HG02970 (cell line): ENCODE data around the gene ARRB1.
"Not testable (repeated sequence)": the region's sequence is repeated elsewhere in the genome, so short reads cannot be mapped to it uniquely, and the experiment has no call there.

Source experiments
- ATAC-seq: cut with Tn5 transposase; IDR thresholded peaks from one replicate; pipeline ENCODE4 v1.9.1; 2021; ENCODE audit warnings: mild to moderate bottlenecking, moderate library complexity, moderate number of reproducible peaks; ENCODE audit not compliant: unreplicated experiment, low FRiP score

ARRB1 gene

GRCh38 chr11:75277991-75278790, 73.3 kb downstream of the ARRB1 start:
- ATAC-seq: no peak

- ATAC-seq: no peak
Observed at GRCh38 chr11:75277211-75277805, 74.2 kb downstream of the ARRB1 start.

- no peak for ATAC-seq
Observed at GRCh38 chr11:75276686-75277085, 74.8 kb downstream of the ARRB1 start.

GRCh38 chr11:75276186-75276585, 75.3 kb downstream of the ARRB1 start:
- no peak for ATAC-seq

- no peak for ATAC-seq
Observed at GRCh38 chr11:75275581-75275980, 75.9 kb downstream of the ARRB1 start.

- not testable (repeated sequence) for ATAC-seq
Observed at GRCh38 chr11:75274716-75275115, 76.7 kb downstream of the ARRB1 start.

- ATAC-seq: no peak
Observed at GRCh38 chr11:75273411-75274391, 77.8 kb downstream of the ARRB1 start.

GRCh38 chr11:75272821-75273301, 78.6 kb downstream of the ARRB1 start:
- no peak for ATAC-seq

GRCh38 chr11:75272391-75272790, 79.1 kb downstream of the ARRB1 start:
- ATAC-seq: no peak

GRCh38 chr11:75271730-75272129, 79.7 kb downstream of the ARRB1 start:
- no peak for ATAC-seq

- ATAC-seq: no peak
Observed at GRCh38 chr11:75270896-75271418, 80.5 kb downstream of the ARRB1 start.

- ATAC-seq: no peak
Observed at GRCh38 chr11:75269896-75270295, 81.6 kb downstream of the ARRB1 start.

- ATAC-seq: no peak
Observed at GRCh38 chr11:75269367-75269660, 82.1 kb downstream of the ARRB1 start.

- ATAC-seq: no peak
Observed at GRCh38 chr11:75268626-75269366, 82.7 kb downstream of the ARRB1 start.

- ATAC-seq: no peak
Observed at GRCh38 chr11:75267171-75267970, 84.1 kb downstream of the ARRB1 start.

GRCh38 chr11:75265851-75266531, 85.5 kb downstream of the ARRB1 start:
- no peak for ATAC-seq

GRCh38 chr11:75264971-75265370, 86.5 kb downstream of the ARRB1 start:
- ATAC-seq: no peak

- no peak for ATAC-seq
Observed at GRCh38 chr11:75264356-75264755, 87.1 kb downstream of the ARRB1 start.

- ATAC-seq: no peak
Observed at GRCh38 chr11:75263944-75264349, 87.5 kb downstream of the ARRB1 start.
